Astrocyte (in vitro differentiated cells and primary cell): ENCODE data around the gene GBF1.

Source experiments
- EZH2 ChIP-seq: IDR thresholded peaks from 2 replicates; pipeline ENCODE4 v1.6.1; 2012; ENCODE audit warnings: mild to moderate bottlenecking, low read length, inconsistent platforms; ENCODE audit not compliant: insufficient read depth
- TF ChIP-seq, protein P1 (sequence below): IDR thresholded peaks from 2 replicates; pipeline ENCODE4 v1.5.1; 2011; ENCODE audit warnings: low read depth, mild to moderate bottlenecking, inconsistent platforms, low read length, moderate library complexity; ENCODE audit not compliant: insufficient read depth

DNA sequence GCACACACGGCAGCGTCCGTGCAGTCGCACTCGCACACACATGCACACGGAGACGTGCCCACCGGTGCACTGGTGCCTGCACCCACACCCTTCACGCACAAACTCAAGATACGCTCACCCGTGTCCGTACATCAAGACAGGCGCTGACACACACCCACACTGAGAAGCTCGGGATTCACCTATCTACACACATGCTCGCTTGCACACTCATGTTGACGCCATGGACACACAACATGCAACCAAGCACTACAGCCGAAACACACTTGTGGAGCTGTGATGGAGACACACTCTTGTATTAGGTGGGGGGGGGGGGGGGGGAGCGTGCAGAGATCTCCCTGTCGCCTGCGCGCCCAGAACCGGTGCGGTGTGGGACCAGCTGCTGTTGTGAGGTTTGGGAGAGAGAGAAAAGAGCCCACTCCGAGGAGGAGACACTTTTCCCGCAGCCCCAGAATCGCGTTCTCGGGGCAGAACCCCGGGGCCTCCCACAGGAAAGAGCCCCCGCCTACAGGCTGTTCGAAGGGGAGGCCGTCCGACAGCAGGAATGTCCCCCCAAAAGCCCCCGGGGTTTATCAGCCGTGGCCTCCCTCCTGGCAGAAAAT lies 149.6 kb downstream of the GBF1 start:
- TF ChIP-seq, protein P1, sequence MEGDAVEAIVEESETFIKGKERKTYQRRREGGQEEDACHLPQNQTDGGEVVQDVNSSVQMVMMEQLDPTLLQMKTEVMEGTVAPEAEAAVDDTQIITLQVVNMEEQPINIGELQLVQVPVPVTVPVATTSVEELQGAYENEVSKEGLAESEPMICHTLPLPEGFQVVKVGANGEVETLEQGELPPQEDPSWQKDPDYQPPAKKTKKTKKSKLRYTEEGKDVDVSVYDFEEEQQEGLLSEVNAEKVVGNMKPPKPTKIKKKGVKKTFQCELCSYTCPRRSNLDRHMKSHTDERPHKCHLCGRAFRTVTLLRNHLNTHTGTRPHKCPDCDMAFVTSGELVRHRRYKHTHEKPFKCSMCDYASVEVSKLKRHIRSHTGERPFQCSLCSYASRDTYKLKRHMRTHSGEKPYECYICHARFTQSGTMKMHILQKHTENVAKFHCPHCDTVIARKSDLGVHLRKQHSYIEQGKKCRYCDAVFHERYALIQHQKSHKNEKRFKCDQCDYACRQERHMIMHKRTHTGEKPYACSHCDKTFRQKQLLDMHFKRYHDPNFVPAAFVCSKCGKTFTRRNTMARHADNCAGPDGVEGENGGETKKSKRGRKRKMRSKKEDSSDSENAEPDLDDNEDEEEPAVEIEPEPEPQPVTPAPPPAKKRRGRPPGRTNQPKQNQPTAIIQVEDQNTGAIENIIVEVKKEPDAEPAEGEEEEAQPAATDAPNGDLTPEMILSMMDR, result no peak
- no peak for TF ChIP-seq EZH2
